MM.1S (cell line): ENCODE measurements around the gene TGFB1.

Experiments used
- DNase-seq: peaks from one replicate; pipeline ENCODE4 v3.0.0-alpha.2; 2015
- H2AFZ ChIP-seq: fragments of 300-600 bp; sonication (generic); 2 replicates; pipeline ENCODE4 v1.6.0; 2016; ENCODE audit warnings: antibody characterized with exemption, low read length
- H3F3A ChIP-seq: fragments of 300-600 bp; sonication (generic); 2 replicates; pipeline ENCODE4 v1.6.1; 2016; ENCODE audit warnings: mild to moderate bottlenecking, antibody characterized with exemption, low read length, moderate library complexity, mixed read lengths; ENCODE audit not compliant: insufficient read depth
- H3K27ac ChIP-seq: fragments of 300-600 bp; sonication (generic); 2 replicates; pipeline ENCODE4 v1.5.1; 2016; ENCODE audit warnings: mild to moderate bottlenecking, low read length
- H3K27me3 ChIP-seq: fragments of 300-600 bp; sonication (generic); replicated peaks from 2 replicates; pipeline ENCODE4 v1.6.0; 2016; ENCODE audit warnings: low read length; ENCODE audit not compliant: insufficient read depth
- H3K36me3 ChIP-seq: fragments of 300-600 bp; sonication (generic); replicated peaks from 2 replicates; pipeline ENCODE4 v1.6.1; 2016; ENCODE audit warnings: mild to moderate bottlenecking, low read length, mixed read lengths; ENCODE audit not compliant: insufficient read depth
- H3K4me1 ChIP-seq: fragments of 300-600 bp; sonication (generic); 2 replicates; pipeline ENCODE4 v1.6.1; 2016; ENCODE audit warnings: low read length, mixed read lengths
- H3K4me2 ChIP-seq: fragments of 300-600 bp; sonication (generic); 2 replicates; pipeline ENCODE4 v1.6.0; 2016; ENCODE audit warnings: low read depth, low read length
- H3K4me3 ChIP-seq: fragments of 300-600 bp; sonication (generic); 2 replicates; pipeline ENCODE4 v1.5.1; 2016; ENCODE audit warnings: low read length, mixed read lengths
- H3K79me2 ChIP-seq: fragments of 300-600 bp; sonication (generic); 2 replicates; pipeline ENCODE4 v1.6.1; 2016; ENCODE audit warnings: mixed run types, low read length, mixed read lengths
- H3K9ac ChIP-seq: fragments of 300-600 bp; sonication (generic); 2 replicates; pipeline ENCODE4 v1.6.1; 2016; ENCODE audit warnings: low read length, mixed read lengths
- H3K9me2 ChIP-seq: fragments of 300-600 bp; sonication (generic); replicated peaks from 2 replicates; pipeline ENCODE4 v1.6.1; 2016; ENCODE audit warnings: mild to moderate bottlenecking, low read length, mixed read lengths; ENCODE audit not compliant: insufficient read depth
- H3K9me3 ChIP-seq: fragments of 300-600 bp; sonication (generic); replicated peaks from 2 replicates; pipeline ENCODE4 v1.6.1; 2016; ENCODE audit warnings: mild to moderate bottlenecking, low read length, mixed read lengths; ENCODE audit not compliant: insufficient read depth
- H4K20me1 ChIP-seq: fragments of 300-600 bp; sonication (generic); 2 replicates; pipeline ENCODE4 v1.6.1; 2016; ENCODE audit warnings: mild to moderate bottlenecking, low read length, moderate library complexity, mixed read lengths; ENCODE audit not compliant: insufficient read depth
- EZH2 ChIP-seq: fragments of 300-600 bp; sonication (generic); optimal IDR thresholded peaks from 2 replicates; pipeline ENCODE3; 2017; ENCODE audit warnings: low read depth, mild to moderate bottlenecking, antibody characterized with exemption, low read length, mixed read lengths
- EZH2phosphoT487 ChIP-seq: fragments of 300-600 bp; sonication (generic); IDR thresholded peaks from 2 replicates; pipeline ENCODE4 v1.6.1; 2018; ENCODE audit warnings: antibody characterized with exemption, low read length
- TF ChIP-seq, protein P1 (sequence below): fragments of 300-600 bp; sonication (generic); IDR thresholded peaks from 2 replicates; pipeline ENCODE4 v1.5.1; 2016; ENCODE audit warnings: antibody characterized with exemption, low read length, mixed read lengths

Gene TGFB1

DNA sequence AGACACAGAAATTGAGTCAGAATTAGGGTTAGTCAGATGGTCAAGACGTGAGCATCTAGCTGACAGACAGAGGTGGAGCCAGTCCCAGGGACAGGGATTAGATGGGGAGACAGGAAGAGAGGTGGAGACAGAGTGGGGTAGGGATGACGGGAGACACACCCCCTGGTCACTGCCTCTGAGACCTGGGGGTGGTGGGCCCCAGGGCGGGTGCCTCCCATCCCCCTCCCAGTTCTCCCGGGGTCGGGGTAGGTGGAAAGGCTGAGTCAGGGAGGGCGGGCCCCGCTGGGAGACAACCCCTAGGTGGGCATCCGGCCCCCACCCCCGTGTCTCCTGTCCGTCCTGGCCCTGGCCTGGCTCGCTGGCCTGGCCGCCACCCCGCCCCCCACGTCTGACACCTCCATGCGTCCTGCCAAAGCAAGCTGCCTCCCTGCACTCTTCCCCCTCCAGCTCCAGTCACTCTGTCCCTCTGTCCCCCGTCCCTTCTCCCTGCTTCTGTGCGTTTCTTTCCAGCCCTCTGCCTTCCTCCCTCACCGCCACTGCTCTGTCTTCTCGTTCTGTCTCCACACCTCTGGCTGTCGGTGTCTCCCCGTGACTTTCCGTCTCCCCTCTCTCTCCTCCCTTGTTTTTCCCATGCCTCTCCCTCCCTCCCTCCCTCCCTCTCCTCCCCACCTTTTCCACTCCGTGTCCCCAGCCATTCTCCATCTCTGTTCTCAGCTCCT lies 28.6 kb downstream of the TGFB1 start:
- no peak overlapping the region for H3K4me3 ChIP-seq
- no peaks in the 10 kb centered on the region for H4K20me1 ChIP-seq
- no peak overlapping the region for H3K4me2 ChIP-seq
- peaks cover 3% of the 10 kb centered on the region; the same call in 1 of the 2 replicates for H3K79me2 ChIP-seq
- H3K36me3 ChIP-seq: no peaks in the 10 kb centered on the region
- DNase-seq: no peak
- no peaks in the 10 kb centered on the region for H3K27me3 ChIP-seq
- H3K4me1 ChIP-seq: peaks cover 18% of the 10 kb centered on the region
- no peak overlapping the region for H3K9ac ChIP-seq
- TF ChIP-seq EZH2phosphoT487 (no peak), EZH2 (no peak)
- TF ChIP-seq, protein P1, sequence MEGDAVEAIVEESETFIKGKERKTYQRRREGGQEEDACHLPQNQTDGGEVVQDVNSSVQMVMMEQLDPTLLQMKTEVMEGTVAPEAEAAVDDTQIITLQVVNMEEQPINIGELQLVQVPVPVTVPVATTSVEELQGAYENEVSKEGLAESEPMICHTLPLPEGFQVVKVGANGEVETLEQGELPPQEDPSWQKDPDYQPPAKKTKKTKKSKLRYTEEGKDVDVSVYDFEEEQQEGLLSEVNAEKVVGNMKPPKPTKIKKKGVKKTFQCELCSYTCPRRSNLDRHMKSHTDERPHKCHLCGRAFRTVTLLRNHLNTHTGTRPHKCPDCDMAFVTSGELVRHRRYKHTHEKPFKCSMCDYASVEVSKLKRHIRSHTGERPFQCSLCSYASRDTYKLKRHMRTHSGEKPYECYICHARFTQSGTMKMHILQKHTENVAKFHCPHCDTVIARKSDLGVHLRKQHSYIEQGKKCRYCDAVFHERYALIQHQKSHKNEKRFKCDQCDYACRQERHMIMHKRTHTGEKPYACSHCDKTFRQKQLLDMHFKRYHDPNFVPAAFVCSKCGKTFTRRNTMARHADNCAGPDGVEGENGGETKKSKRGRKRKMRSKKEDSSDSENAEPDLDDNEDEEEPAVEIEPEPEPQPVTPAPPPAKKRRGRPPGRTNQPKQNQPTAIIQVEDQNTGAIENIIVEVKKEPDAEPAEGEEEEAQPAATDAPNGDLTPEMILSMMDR: no peak
- no peaks in the 10 kb centered on the region for H3K9me2 ChIP-seq
- peaks cover 28% of the 10 kb centered on the region for H3F3A ChIP-seq
- no peaks in the 10 kb centered on the region for H3K9me3 ChIP-seq
- no peak overlapping the region for H2AFZ ChIP-seq
- H3K27ac ChIP-seq: no peak overlapping the region

DNA sequence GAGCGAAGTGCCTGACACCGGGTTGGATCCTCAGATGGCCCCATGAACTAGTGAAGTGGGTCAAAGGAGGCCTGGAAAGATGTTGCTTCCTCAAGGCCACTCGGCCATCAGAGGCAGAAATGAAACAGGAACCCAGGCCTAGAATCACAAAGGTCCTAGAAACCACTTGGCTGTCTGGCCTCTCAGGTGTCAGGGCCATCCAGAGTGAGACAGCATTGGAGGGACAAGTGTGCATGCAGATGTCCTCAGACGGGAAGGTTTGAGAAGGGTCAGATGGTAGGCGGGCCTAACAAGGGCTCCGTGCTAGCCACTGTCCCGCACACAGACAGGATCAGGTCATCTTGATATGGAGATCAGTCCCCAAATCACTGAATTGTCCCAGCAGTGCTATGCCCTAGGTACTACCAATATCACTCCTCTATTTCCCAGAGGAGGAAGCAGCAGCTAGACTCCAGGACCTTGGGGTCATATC lies 29.5 kb downstream of the TGFB1 start:
- H4K20me1 ChIP-seq: no peaks in the 10 kb centered on the region
- H3K27me3 ChIP-seq: no peaks in the 10 kb centered on the region
- H3K9me3 ChIP-seq: no peaks in the 10 kb centered on the region
- H3K79me2 ChIP-seq: peaks cover 3% of the 10 kb centered on the region; the same call in 1 of the 2 replicates
- H3K4me1 ChIP-seq: peaks cover 18% of the 10 kb centered on the region
- DNase-seq: no peak
- no peak overlapping the region for H3K9ac ChIP-seq
- H3K4me2 ChIP-seq: no peak overlapping the region
- TF ChIP-seq, protein P1: no peak
- no peak for TF ChIP-seq EZH2phosphoT487
- H2AFZ ChIP-seq: no peak overlapping the region
- H3K27ac ChIP-seq: no peak overlapping the region
- no peak overlapping the region for H3K4me3 ChIP-seq
- H3K36me3 ChIP-seq: no peaks in the 10 kb centered on the region
- no peaks in the 10 kb centered on the region for H3K9me2 ChIP-seq
- peaks cover 28% of the 10 kb centered on the region for H3F3A ChIP-seq

DNA sequence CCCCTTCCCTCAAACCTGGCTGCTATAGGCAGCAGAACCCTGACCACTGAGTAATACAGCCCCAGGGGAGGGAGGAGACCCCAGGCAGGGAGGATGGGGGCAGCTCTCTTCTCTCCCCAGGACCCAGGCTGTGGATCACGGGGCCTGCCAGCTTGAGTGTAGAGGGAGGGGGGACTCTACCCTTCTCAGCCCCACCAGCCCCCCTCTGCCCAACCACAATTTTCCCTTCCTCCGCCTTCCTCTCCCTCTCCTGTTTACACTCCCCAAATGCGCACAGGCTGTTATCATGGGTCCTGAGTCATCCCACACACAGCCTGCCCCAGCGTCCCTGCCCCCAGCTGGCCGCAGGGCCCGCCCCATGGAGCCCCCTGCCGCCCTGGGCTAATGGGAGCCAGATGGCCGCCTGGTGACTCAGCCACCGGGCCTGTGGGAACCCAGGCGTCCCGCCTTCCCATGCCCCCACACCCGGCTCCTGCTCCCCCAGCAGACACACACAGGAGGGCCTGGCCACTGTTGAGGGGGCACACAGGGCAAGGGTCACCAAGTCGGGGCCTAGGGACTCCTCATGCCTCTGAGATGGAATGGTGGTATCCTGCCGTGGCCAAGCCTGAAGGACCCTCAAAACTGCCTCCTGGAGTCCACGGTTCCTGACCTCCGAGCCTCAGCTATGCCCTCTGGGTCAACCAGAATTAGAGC lies 30.1 kb downstream of the TGFB1 start:
- Histone ChIP-seq H3K4me3 (no peak overlapping the region), H3K9me2 (no peaks in the 10 kb centered on the region), H3K9me3 (no peaks in the 10 kb centered on the region), H3K27ac (no peak overlapping the region), H4K20me1 (no peaks in the 10 kb centered on the region), H2AFZ (no peak overlapping the region), H3K79me2 (peaks cover 3% of the 10 kb centered on the region; the same call in 1 of the 2 replicates), H3F3A (peaks cover 24% of the 10 kb centered on the region), H3K4me1 (peaks cover 11% of the 10 kb centered on the region), H3K4me2 (no peak overlapping the region), H3K9ac (no peak overlapping the region), H3K27me3 (no peaks in the 10 kb centered on the region), H3K36me3 (no peaks in the 10 kb centered on the region)
- no peak for DNase-seq
- TF ChIP-seq EZH2: no peak
- no peak for TF ChIP-seq EZH2phosphoT487
- TF ChIP-seq, protein P1: no peak
